Hepatocyte (in vitro differentiated cells): ENCODE measurements around the gene SREK1.

Experiments used
- CTCF ChIP-seq: fragments of 200-600 bp; sonication (generic); IDR thresholded peaks from 2 replicates; pipeline ENCODE4 v1.5.1; 2016; ENCODE audit warnings: antibody characterized with exemption, mild to moderate bottlenecking; ENCODE audit not compliant: poor library complexity
- EZH2 ChIP-seq: fragments of 200-600 bp; sonication (generic); IDR thresholded peaks from 2 replicates; pipeline ENCODE4 v1.6.1; 2016; ENCODE audit warnings: antibody characterized with exemption, mild to moderate bottlenecking, borderline replicate concordance
- EZH2phosphoT487 ChIP-seq: fragments of 200-600 bp; sonication (generic); IDR thresholded peaks from one replicate; pipeline ENCODE4 v1.6.1; 2018; ENCODE audit warnings: antibody characterized with exemption, mild to moderate bottlenecking, low read depth, moderate library complexity; ENCODE audit not compliant: unreplicated experiment, severe bottlenecking

GRCh38 chr5:66209794-66210193, 65.7 kb downstream of the SREK1 start:
- TF ChIP-seq CTCF = no peak
- TF ChIP-seq EZH2 = no peak
- TF ChIP-seq EZH2phosphoT487 = no peak
